CD4-positive, alpha-beta T cell treated with Interferon gamma for 1 hour (primary cell): ENCODE data around the gene CHN1.

Experiments used
- DNase-seq: peaks from one replicate; pipeline ENCODE4 v3.0.0-alpha.2; 2020

CHN1 gene

DNA sequence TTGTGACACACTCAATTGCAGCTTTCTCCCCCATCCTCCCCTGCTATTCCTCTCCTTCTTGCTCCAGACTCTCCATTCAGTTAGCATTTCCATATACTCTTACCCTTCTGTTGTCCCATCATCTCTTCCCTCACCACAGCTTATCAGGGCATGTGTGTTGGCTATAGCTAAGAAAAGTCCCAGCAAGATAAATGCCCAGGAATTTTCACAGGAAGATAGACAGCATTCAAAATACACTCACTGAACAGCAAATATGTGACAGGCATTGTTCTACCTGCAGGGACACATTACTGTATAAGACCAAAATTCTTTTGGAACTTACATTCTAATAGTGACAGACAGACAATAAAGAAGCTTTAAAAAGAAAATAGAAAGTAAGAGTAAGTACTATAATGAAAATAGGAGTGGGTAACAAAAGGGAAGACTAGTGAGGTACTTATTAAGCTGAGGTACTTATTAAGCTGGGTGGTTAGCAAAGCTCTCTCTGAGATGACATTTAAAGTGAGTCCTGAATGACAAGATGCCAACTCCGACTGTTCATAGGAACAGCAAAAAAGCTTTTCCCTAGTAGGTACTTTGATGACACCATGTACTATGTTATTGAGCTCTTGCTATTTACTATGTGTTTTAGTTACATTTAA is 86.2 kb downstream of the CHN1 start:
- DNase-seq, result no peak

GRCh38 chr2:174916270-174916930 is 88.8 kb downstream of the CHN1 start:
- no peak for DNase-seq

GRCh38 chr2:174914853-174915760 is 90.1 kb downstream of the CHN1 start:
- DNase-seq, result no peak

GRCh38 chr2:174908284-174908683 is 96.9 kb downstream of the CHN1 start:
- DNase-seq, result no peak

DNA sequence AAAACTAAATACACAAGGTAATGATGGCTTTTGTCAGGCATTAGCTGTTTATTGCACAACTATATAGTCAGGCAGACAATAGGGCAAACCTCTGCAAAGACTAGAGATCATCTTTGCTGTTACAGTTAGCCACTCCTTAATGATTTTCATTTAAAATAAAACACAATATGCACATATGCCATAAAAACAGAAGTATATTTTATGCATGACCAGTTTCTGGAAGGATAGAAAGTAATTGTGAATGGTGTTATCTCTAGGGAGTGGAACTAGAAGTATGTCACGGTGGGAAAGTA is 102.0 kb downstream of the CHN1 start:
- DNase-seq, result no peak

- DNase-seq, result no peak
These were observed 102.5 kb downstream of the CHN1 start for GRCh38 chr2:174902506-174903263.

- no peak for DNase-seq
These were observed 104.1 kb downstream of the CHN1 start for GRCh38 chr2:174901075-174901474.

GRCh38 chr2:174897286-174897685 is 107.9 kb downstream of the CHN1 start:
- DNase-seq, result no peak

GRCh38 chr2:174893018-174893417 is 112.2 kb downstream of the CHN1 start:
- DNase-seq, result no peak

- no peak for DNase-seq
These were observed 112.6 kb downstream of the CHN1 start for GRCh38 chr2:174892546-174892945.

GRCh38 chr2:174888646-174889271 is 116.4 kb downstream of the CHN1 start:
- no peak for DNase-seq

GRCh38 chr2:174888146-174888545 is 117.0 kb downstream of the CHN1 start:
- no peak for DNase-seq

DNA sequence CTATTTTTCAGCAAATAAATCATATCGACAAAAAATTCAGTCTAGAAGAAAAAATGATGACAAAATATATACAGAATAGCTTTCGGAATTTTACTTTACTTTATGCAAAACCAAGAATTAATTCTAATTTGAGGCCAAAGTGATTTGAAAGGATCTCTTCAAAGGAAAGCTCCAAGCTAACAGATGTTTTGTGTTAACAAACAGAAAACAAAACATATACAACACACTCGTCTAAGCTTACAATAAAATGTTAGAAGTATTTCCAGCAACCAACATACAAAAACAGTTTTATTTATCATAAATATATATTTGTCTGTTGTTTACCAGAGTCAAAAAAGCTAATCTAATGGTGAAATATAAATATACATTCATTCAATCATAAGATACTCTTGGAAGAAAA is 122.8 kb downstream of the CHN1 start:
- DNase-seq, result no peak

GRCh38 chr2:174881678-174882077 is 123.5 kb downstream of the CHN1 start:
- DNase-seq, result no peak

- no peak for DNase-seq
These were observed 126.5 kb downstream of the CHN1 start for GRCh38 chr2:174878537-174879147.

GRCh38 chr2:174877751-174878150 is 127.4 kb downstream of the CHN1 start:
- DNase-seq, result no peak

DNA sequence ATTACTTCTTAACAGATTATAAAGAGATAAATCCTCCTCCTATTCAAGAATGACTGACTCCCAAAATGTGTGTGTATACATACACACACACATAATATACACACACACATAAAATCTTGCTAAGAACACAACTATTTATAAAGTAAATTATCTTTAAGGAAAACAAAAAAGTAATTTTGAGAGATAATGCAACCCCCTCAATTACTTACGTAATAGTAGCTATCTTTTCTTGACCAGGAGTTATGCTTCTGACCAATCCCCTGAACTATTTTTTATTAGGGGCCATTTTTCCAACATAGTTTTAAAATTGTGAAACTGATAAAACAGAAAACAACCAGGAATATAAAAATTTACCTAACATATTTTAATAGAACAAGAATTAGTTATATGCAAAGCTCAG is 127.9 kb downstream of the CHN1 start:
- no peak for DNase-seq

- DNase-seq, result no peak
These were observed 131.1 kb downstream of the CHN1 start for GRCh38 chr2:174874085-174874484.

GRCh38 chr2:174873471-174873870 is 131.7 kb downstream of the CHN1 start:
- DNase-seq, result no peak

DNA sequence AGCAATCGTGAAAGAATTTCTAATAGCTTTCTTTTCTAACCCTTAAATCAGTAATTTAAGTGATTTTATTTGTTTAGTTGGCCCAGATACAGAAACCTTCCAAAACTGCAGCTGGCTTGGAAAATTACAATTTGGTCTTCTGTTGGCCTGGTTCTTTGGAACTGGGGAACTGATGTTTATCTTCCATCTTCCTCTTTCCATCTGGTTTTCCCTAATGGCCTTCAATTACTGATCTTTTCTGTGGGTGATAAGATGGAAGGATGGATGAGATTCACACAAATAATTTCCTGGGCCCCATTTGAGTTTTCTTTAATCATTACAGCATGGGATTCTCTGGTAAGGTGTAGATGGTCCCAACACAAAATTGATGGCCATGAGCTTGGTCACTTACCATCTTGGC is 134.4 kb downstream of the CHN1 start:
- no peak for DNase-seq

GRCh38 chr2:174868878-174869277 is 136.3 kb downstream of the CHN1 start:
- DNase-seq, result no peak

- no peak for DNase-seq
These were observed 138.8 kb downstream of the CHN1 start for GRCh38 chr2:174866421-174866820.
